HEK293 (cell line): Measurements from ENCODE around the gene GMPR.
"Not testable (repeated sequence)": the region's sequence is repeated elsewhere in the genome, so short reads cannot be mapped to it uniquely, and the experiment has no call there.

Experiments
- CTCF ChIA-PET: fragments of 350-600 bp; formaldehyde crosslinking; extraction: SDS; loops from one replicate; lab custom pipeline; 2021; ENCODE audit warnings: antibody characterized with exemption; lab: Yijun Ruan, JAX
- POLR2A ChIA-PET: fragments of 300-600 bp; formaldehyde crosslinking; extraction: SDS; loops from one replicate; lab custom pipeline; 2020; ENCODE audit warnings: antibody characterized with exemption, inconsistent platforms; lab: Yijun Ruan, JAX
- H3K27ac ChIP-seq: fragments of 200-500 bp; sonication (Bioruptor generic); 2 replicates; pipeline ENCODE4 v1.5.1; 2014; ENCODE audit warnings: low read depth, low read length, control low read depth, inconsistent platforms; ENCODE audit errors: extremely low read depth
- H3K36me3 ChIP-seq, 2 experiments: fragments of 200-500 bp in 1 of 2; sonication (Bioruptor generic) in 1 of 2; 1 replicate in 1 of 2; 2 replicates in 1 of 2; pipeline ENCODE4 v1.5.1; 2014 to 2017; ENCODE audit warnings: inconsistent platforms in 2 of 2, low read length in 2 of 2; ENCODE audit not compliant: control insufficient read depth in 2 of 2, insufficient read depth in 1 of 2
- H3K4me1 ChIP-seq: fragments of 200-500 bp; sonication (Bioruptor generic); 2 replicates; pipeline ENCODE4 v1.5.1; 2014; ENCODE audit warnings: mild to moderate bottlenecking, low read length, inconsistent platforms; ENCODE audit not compliant: control insufficient read depth, insufficient read depth
- H3K4me3 ChIP-seq: 2 replicates; pipeline ENCODE4 v1.5.1; 2011; ENCODE audit warnings: low read depth, mild to moderate bottlenecking, control low read depth, low read length, moderate library complexity
- H3K9me3 ChIP-seq: fragments of 200-500 bp; sonication (Bioruptor generic); 2 replicates; pipeline ENCODE4 v1.5.1; 2014; ENCODE audit warnings: low read depth, low read length, inconsistent platforms; ENCODE audit not compliant: control insufficient read depth, insufficient read depth
- EGR2 ChIP-seq: fragments of 450-650 bp; formaldehyde crosslinking; IDR thresholded peaks from 2 replicates; pipeline ENCODE4 v1.5.1; 2016; ENCODE audit warnings: low read depth, missing biosample characterization, missing genetic modification characterization
- GLIS2 ChIP-seq: fragments of 450-650 bp; formaldehyde crosslinking; IDR thresholded peaks from 2 replicates; pipeline ENCODE4 v1.5.1; 2016; ENCODE audit warnings: missing biosample characterization, missing genetic modification characterization
- IKZF3 ChIP-seq: fragments of 450-650 bp; IDR thresholded peaks from 2 replicates; pipeline ENCODE4 v1.5.0; 2018; ENCODE audit warnings: missing biosample characterization, mild to moderate bottlenecking, missing genetic modification characterization, moderate library complexity
- YY2 ChIP-seq: fragments of 450-650 bp; formaldehyde crosslinking; IDR thresholded peaks from 2 replicates; pipeline ENCODE4 v1.5.1; 2016; ENCODE audit warnings: missing biosample characterization, missing genetic modification characterization
- ZBTB17 ChIP-seq: fragments of 450-650 bp; formaldehyde crosslinking; IDR thresholded peaks from 2 replicates; pipeline ENCODE4 v1.5.1; 2016; ENCODE audit warnings: missing biosample characterization, missing genetic modification characterization
- ZNF114 ChIP-seq: fragments of 450-650 bp; formaldehyde crosslinking; IDR thresholded peaks from 2 replicates; pipeline ENCODE4 v1.5.0; 2017; ENCODE audit warnings: missing biosample characterization, missing genetic modification characterization
- ZNF133 ChIP-seq: fragments of 450-650 bp; formaldehyde crosslinking; IDR thresholded peaks from 2 replicates; pipeline ENCODE4 v1.5.1; 2016; ENCODE audit warnings: missing biosample characterization, missing genetic modification characterization
- ZNF423 ChIP-seq: fragments of 450-650 bp; formaldehyde crosslinking; IDR thresholded peaks from 2 replicates; pipeline ENCODE4 v1.5.1; 2016; ENCODE audit warnings: missing biosample characterization, missing genetic modification characterization
- ZNF561 ChIP-seq: fragments of 450-650 bp; IDR thresholded peaks from 2 replicates; pipeline ENCODE4 v1.5.1; 2018; ENCODE audit warnings: missing biosample characterization, missing genetic modification characterization, borderline replicate concordance
- ZNF600 ChIP-seq: fragments of 450-650 bp; formaldehyde crosslinking; IDR thresholded peaks from 2 replicates; pipeline ENCODE4 v1.5.1; 2016; ENCODE audit warnings: missing biosample characterization, missing genetic modification characterization
- ZNF792 ChIP-seq: fragments of 450-650 bp; formaldehyde crosslinking; IDR thresholded peaks from 2 replicates; pipeline ENCODE4 v1.5.1; 2016; ENCODE audit warnings: missing biosample characterization, missing genetic modification characterization
- ZSCAN30 ChIP-seq: fragments of 450-650 bp; IDR thresholded peaks from 2 replicates; pipeline ENCODE4 v1.5.1; 2018; ENCODE audit warnings: missing biosample characterization, mild to moderate bottlenecking, missing genetic modification characterization, moderate library complexity
- TF ChIP-seq, protein P1 (sequence below): fragments of 450-650 bp; formaldehyde crosslinking; conservative IDR thresholded peaks from 2 replicates; pipeline ENCODE4 v1.5.1; 2016; ENCODE audit warnings: low read depth, missing biosample characterization, missing genetic modification characterization
- TF ChIP-seq, protein P2 (sequence below): fragments of 450-650 bp; formaldehyde crosslinking; IDR thresholded peaks from 2 replicates; pipeline ENCODE4 v1.5.1; 2016; ENCODE audit warnings: missing biosample characterization, missing genetic modification characterization
- TF ChIP-seq, protein P3 (sequence below): fragments of 450-650 bp; formaldehyde crosslinking; IDR thresholded peaks from 2 replicates; pipeline ENCODE4 v1.5.1; 2016; ENCODE audit warnings: missing biosample characterization, missing genetic modification characterization
- TF ChIP-seq, protein P4 (sequence below): fragments of 450-650 bp; formaldehyde crosslinking; IDR thresholded peaks from 2 replicates; pipeline ENCODE4 v1.5.1; 2016; ENCODE audit warnings: missing biosample characterization, missing genetic modification characterization

The GMPR gene

DNA sequence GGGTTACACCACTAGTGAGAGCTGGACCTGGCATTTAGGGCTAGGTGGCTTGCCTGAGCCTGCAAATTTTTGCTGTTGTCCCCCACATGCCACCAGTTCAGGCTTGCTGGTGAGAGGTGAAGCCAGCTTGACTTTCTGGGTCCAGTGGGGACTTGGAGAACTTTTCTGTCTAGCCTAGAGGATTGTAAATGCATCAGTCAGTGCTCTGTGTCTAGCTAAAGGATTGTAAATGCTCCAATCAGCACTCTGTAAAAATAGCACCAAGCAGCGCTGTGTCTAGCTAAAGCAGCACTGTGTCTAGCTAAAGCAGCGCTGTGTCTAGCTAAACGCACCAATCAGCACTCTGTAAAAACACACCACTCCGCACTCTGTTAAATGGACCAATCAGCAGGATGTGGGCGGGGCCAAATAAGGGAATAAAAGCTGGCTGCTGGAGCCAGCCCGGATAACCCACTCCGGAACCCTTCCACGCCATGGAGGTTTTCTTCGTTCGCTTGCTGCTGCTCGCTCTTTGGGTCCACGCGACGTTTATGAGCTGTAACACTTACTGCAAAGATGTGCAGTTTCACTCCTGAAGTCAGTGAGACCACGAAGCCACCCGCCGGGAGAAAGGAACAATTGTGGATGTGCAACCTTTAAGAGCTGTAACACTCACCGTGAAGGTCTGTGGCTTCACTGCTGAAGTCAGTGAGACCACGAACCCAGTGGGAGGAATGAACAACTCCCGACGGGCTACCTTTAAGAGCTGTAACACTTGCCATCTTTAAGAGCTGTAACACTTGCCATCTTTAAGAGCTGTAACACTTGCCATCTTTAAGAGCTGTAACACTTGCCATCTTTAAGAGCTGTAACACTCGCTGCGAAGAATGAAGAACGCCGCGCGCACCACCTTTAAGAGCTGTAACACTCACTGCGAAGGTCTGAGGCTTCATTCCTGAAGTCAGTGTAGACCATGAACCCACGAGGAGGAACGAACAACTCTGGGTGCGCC, 27.3 kb downstream of the GMPR start:
- H3K36me3 ChIP-seq = peaks cover 0 to 5% of the 10 kb centered on the region in 2 experiments; a peak in 1 of 3 replicates
- TF ChIP-seq, protein P1, sequence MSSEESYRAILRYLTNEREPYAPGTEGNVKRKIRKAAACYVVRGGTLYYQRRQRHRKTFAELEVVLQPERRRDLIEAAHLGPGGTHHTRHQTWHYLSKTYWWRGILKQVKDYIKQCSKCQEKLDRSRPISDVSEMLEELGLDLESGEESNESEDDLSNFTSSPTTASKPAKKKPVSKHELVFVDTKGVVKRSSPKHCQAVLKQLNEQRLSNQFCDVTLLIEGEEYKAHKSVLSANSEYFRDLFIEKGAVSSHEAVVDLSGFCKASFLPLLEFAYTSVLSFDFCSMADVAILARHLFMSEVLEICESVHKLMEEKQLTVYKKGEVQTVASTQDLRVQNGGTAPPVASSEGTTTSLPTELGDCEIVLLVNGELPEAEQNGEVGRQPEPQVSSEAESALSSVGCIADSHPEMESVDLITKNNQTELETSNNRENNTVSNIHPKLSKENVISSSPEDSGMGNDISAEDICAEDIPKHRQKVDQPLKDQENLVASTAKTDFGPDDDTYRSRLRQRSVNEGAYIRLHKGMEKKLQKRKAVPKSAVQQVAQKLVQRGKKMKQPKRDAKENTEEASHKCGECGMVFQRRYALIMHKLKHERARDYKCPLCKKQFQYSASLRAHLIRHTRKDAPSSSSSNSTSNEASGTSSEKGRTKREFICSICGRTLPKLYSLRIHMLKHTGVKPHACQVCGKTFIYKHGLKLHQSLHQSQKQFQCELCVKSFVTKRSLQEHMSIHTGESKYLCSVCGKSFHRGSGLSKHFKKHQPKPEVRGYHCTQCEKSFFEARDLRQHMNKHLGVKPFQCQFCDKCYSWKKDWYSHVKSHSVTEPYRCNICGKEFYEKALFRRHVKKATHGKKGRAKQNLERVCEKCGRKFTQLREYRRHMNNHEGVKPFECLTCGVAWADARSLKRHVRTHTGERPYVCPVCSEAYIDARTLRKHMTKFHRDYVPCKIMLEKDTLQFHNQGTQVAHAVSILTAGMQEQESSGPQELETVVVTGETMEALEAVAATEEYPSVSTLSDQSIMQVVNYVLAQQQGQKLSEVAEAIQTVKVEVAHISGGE = no peak
- TF ChIP-seq, protein P2, sequence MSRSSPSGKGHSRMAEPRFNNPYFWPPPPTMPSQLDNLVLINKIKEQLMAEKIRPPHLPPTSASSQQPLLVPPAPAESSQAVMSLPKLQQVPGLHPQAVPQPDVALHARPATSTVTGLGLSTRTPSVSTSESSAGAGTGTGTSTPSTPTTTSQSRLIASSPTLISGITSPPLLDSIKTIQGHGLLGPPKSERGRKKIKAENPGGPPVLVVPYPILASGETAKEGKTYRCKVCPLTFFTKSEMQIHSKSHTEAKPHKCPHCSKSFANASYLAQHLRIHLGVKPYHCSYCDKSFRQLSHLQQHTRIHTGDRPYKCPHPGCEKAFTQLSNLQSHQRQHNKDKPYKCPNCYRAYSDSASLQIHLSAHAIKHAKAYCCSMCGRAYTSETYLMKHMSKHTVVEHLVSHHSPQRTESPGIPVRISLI (tag by site-specific recombination) = no peak
- TF ChIP-seq EGR2 (tag by site-specific recombination) = no peak
- TF ChIP-seq, protein P3, sequence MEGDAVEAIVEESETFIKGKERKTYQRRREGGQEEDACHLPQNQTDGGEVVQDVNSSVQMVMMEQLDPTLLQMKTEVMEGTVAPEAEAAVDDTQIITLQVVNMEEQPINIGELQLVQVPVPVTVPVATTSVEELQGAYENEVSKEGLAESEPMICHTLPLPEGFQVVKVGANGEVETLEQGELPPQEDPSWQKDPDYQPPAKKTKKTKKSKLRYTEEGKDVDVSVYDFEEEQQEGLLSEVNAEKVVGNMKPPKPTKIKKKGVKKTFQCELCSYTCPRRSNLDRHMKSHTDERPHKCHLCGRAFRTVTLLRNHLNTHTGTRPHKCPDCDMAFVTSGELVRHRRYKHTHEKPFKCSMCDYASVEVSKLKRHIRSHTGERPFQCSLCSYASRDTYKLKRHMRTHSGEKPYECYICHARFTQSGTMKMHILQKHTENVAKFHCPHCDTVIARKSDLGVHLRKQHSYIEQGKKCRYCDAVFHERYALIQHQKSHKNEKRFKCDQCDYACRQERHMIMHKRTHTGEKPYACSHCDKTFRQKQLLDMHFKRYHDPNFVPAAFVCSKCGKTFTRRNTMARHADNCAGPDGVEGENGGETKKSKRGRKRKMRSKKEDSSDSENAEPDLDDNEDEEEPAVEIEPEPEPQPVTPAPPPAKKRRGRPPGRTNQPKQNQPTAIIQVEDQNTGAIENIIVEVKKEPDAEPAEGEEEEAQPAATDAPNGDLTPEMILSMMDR (tag by site-specific recombination) = no peak
- TF ChIP-seq, protein P4, sequence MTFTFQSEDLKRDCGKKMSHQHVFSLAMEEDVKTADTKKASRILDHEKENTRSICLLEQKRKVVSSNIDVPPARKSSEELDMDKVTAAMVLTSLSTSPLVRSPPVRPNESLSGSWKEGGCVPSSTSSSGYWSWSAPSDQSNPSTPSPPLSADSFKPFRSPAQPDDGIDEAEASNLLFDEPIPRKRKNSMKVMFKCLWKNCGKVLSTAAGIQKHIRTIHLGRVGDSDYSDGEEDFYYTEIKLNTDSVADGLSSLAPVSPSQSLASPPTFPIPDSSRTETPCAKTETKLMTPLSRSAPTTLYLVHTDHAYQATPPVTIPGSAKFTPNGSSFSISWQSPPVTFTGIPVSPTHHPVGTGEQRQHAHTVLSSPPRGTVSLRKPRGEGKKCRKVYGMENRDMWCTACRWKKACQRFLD (tag by site-specific recombination) = no peak
- TF ChIP-seq IKZF3 (tag by site-specific recombination) = no peak
- no peak for TF ChIP-seq ZNF423 (tag by site-specific recombination)
- TF ChIP-seq YY2 (tag by site-specific recombination) = no peak
- TF ChIP-seq, all 188 proteins: peak for 0
- Histone ChIP-seq H3K4me1 (0 out of 2 replicates have a peak, but pooled peaks cover 2% of the 10 kb centered on the region), H3K9me3 (no peaks in the 10 kb centered on the region), H3K27ac (no peak overlapping the region), H3K4me3 (no peak overlapping the region)
- POLR2A ChIA-PET = interaction anchor here (0.5 kb wide), 1 partner anchor 681 kb away, joined by 8 read pairs; no protein-coding TSS in a partner anchor
- CTCF ChIA-PET = interaction anchor here (0.6 to 2.2 kb wide), 8 partner anchors 9 to 835 kb away, joined by 3 to 10 read pairs (median 4); partner anchors contain the start of gene GMPR

DNA sequence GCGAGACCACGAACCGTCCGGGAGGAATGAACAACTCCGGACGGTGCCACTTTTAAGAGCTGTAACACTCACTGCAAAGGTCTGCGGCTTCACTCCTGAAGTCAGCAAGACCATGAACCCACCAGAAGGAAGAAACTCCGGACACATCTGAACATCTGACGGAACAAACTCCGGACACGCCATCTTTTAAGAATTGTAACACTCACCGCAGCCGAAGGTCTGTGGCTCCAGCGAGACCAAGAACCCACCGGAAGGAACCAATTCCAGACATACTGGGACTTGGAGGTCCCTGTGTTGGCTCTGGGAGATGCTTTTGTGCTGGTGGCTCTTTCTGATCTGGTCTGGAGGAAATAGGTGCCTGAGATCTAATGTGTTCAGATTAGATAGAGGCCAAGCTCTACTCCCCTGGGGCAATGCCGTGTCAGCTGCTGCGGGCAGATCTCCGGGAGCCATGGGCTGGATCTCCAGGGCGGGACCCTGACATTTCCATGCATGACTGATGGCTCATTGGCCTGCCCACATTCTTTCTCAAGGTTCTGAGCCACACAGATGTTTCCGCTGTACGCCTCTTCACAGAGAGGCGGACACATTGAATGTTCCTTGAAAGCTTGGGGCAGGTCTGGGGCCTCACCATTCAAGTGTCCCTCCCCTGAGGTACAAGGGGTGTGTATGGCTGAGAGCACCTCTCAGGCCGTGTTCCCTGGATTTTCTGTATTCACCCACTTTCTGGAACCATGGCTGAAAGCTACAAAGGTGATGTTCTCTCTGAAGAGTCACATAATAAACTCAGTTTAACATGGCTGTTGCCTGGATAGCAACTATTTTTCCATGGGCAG, 29.3 kb downstream of the GMPR start:
- TF ChIP-seq ZNF792 (tag by site-specific recombination) (no peak), ZBTB17 (tag by site-specific recombination) (no peak), GLIS2 (tag by site-specific recombination) (no peak), ZNF114 (tag by site-specific recombination) (no peak), ZNF600 (tag by site-specific recombination) (no peak), ZNF561 (tag by site-specific recombination) (no peak), ZNF133 (no peak), ZSCAN30 (no peak)
- Histone ChIP-seq H3K9me3 (no peaks in the 10 kb centered on the region), H3K4me1 (no peaks in the 10 kb centered on the region), H3K36me3 (peaks cover 0 to 5% of the 10 kb centered on the region in 2 experiments; a peak in 1 of 3 replicates), H3K27ac (no peak overlapping the region), H3K4me3 (no peak overlapping the region)
- POLR2A ChIA-PET = no interaction called here
- CTCF ChIA-PET = interaction anchor here (0.6 to 0.7 kb wide), 3 partner anchors 13 to 243 kb away, joined by 3 to 4 read pairs (median 4); no protein-coding TSS in a partner anchor

DNA sequence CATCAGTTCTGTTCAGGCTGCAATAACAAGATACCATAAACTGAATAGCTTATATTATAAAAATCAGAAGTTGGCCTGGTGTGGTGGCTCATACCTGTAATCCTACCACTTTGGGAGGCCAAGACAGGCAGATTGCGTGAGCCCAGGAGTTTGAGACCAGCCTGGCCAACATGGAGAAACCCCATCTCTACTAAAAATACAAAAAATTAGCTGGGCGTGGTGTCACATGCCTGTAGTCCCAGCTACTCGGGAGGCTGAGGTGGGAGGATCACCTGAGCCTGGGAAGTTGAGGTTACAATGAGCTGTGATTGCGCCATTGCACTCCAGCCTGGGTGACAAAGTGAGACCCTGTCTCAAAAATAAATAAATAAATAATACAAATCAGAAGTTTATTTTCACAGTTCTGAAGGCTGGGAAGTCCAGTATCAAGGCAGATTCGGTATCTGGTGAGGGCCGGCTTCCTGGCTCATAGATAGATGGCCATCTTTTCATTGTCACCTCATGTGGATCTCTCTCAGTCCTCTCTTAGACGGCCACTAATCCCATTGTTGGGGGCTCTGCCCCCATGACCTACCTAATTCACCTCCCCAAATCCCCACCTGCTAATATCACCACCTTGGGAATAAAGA, 31.2 kb downstream of the GMPR start:
- POLR2A ChIA-PET, H3K36me3 ChIP-seq, H3K4me3 ChIP-seq, H3K9me3 ChIP-seq, H3K27ac ChIP-seq, H3K4me1 ChIP-seq: not testable (repeated sequence)
- CTCF ChIA-PET = interaction anchor here (0.6 to 1.0 kb wide), 5 partner anchors 8 to 389 kb away, joined by 3 to 5 read pairs (median 3); no protein-coding TSS in a partner anchor
